HTR-8/SVneo (cell line): ENCODE results near the gene FAM120AOS.

ENCODE experiments used
- DNase-seq: peaks from one replicate; pipeline ENCODE4 v3.0.0; 2011; ENCODE audit warnings: low spot score, mixed read lengths; ENCODE audit not compliant: insufficient read length
- FAIRE-seq: peaks from 2 replicates; lab custom pipeline; 2011; peaks lifted over from hg19 to GRCh38; lab: Jason Lieb, UNC

The FAM120AOS gene

DNA sequence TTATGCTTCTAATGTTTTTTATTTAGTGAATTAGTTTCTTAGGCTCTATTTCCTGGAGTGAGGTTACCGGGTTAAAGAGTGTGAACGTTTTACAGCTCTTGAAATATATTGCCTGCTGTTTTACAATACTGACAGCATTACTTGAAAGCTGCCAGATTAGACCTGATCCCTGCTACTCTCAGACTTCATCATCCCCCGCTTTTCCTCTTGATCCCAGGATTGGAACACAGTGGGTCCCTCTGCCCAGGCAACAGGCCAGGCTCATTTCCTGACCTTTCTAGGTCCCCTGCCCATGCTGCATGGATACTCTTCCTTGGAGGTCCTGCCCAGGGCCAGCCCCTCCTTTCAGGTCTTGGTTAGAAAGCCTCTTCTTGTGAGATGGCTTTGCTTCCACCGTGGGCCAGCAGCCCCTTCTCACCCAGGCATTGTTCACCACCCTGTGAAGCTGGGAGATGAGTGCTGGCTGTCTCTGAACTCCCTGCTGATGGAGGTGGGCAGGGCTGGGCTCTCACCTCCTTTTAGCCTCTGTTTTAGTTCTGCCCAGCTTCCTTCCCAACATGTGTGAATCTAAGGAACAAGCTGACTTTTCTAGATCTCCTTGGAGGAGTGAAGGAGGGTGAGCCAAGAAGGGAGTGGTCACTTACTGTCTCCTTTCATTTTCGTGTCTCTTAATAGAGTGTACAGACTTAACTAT is 15.5 kb upstream of the FAM120AOS start:
- no peak for FAIRE-seq
- no peak for DNase-seq

DNA sequence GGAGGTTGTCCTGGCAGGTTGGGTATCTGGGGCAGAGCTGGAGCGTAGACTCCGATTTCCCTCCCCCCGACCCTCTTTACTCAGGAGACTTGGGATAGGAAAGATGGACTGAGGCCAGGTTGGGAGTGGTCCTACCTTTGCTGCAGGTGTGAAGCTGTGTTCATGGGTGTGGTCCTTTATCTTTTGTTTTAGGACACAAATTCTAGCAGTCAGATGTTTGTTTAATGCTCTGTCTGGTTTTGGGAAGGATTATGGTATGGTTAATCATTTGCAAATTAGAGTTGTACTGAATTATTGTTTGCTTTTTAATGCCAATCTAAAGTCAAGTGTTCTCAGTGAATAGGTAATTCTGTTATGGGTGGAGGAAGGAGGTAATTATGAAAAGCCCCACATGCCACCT is 14.1 kb upstream of the FAM120AOS start:
- no peak for FAIRE-seq
- DNase-seq: no peak

DNA sequence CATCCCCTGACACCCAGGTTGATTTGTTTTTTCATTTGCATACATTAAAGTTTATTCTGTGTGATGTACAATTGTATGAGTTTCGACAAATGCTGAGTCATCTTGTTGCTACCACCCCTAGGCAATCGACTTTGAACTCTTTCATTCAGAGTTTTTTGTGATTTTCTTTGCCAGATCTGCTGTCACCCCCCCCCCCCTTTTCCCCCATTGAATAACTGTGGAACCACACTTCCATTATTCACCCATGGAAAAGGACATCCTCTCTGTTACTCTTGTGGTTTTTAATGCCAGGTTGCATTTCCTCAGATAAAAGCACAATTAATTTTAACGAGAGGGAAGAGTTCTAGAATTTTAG is 13.7 kb upstream of the FAM120AOS start:
- DNase-seq: no peak
- FAIRE-seq: no peak

DNA sequence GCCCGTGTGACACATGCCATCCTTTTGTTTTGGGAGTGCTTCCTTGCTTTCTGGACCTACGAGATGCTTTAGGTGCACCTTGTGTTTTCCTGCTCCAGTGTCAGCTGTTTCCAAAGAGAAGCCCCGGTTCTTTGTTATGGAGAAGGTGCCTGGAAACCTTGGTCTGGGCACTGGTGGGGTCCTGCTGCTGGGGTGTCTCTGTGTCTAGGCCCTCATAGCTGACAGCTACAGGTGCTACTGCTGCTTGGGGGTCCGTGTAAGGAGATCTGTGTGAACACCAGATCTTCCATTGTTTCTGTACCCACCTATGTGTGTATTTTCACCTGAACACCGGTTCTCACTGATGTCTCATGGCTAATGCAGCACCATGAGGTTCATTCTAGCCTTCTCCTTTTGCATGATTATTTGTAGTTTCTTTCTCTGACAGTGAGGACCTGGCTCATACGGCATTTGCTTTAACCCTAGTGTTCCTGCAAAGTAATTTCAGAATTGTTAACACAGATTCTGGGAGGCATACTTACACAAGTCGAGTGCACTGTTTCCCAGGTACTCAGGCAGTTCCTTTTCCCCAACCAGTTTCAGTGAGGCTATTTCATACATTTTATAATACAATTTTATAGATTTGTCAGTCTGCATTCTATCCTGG is 13.2 kb upstream of the FAM120AOS start:
- FAIRE-seq: no peak
- no peak for DNase-seq

GRCh38 chr9:93465855-93466254 is 12.5 kb upstream of the FAM120AOS start:
- DNase-seq: no peak
- FAIRE-seq: no peak

- DNase-seq (no peak), FAIRE-seq (no peak)
Observed at GRCh38 chr9:93464876-93465275, 11.5 kb upstream of the FAM120AOS start.

GRCh38 chr9:93464395-93464794 is 11.0 kb upstream of the FAM120AOS start:
- DNase-seq (no peak), FAIRE-seq (no peak)

- FAIRE-seq: no peak
- DNase-seq: no peak
Observed at GRCh38 chr9:93463638-93464248, 10.4 kb upstream of the FAM120AOS start.

DNA sequence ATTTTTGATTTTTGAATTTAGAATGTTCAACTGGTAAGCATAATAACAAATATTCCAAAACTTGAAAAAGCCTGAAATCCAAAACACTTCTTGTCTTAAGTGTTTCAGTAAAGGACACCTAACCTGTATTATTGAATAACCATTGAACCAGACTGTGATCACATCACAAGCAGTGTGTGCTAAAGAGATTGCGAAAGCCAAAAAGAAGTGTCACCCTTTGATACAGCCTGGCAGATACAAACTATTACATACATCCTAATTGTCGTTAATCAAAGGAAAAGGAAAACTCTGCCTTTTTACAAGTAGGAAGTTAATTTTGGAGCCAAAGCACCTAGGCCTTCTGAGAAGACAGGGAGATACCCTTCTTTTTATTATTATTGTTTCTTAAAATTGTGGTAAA is 8.4 kb upstream of the FAM120AOS start:
- FAIRE-seq (no peak), DNase-seq (no peak)

GRCh38 chr9:93461414-93461743 is 8.0 kb upstream of the FAM120AOS start:
- FAIRE-seq (no peak), DNase-seq (no peak)

DNA sequence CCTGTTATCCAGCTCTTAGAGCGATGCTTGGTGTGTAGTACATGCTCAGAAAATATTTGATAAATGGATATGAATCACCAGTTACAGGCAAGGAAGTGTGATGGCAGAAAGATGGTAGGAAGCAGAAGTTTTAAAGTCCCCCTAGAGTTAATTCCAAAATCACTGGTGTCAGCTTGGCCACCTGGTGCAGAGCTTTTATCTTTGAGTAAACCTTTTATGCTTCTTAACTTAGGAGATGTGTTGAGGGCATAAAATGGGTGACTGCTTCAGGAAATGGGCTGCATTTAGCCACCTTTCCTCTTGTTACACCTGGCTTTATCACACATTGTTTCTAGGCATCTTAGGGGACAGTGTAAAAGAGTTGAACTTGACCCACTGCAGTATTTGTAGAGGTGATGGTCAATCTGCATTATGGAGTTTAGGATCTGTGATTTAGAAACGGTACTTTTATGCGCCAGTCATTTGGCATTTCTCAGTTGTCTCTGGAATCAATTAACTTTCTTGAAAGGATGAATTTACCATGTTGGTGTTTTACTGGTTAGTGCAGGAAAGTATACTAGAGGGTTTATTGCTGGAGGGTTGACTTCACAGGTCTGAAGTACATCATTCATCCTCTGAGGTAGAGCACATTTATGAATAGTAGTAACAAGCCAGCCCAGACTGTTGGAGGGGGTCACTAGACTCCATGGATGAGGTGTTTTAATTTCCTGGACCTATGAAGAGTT is 7.5 kb upstream of the FAM120AOS start:
- DNase-seq: no peak

GRCh38 chr9:93459432-93459847 is 6.1 kb upstream of the FAM120AOS start:
- DNase-seq: no peak
- no peak for FAIRE-seq

More for the DNA sequence above, 7.5 kb upstream of the FAM120AOS start:
- no peak for FAIRE-seq

DNA sequence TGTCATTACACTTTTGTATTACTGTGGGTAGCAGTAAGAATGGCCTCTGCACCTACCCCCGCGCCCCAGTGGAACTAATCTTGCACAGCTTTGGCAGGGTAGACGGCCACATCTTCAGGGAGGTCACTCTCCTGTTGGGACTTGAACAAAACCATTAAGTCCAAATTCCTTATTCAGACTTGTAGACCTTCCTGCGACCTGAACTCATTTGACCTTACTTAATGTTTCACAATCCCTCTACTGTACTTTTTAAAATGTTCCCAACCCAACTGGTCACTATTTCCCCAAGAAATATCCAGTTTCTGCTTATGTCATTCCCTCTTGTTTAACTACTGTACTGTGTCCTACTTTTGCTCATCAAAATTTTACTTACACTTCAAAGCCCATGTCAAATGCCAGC is 5.3 kb upstream of the FAM120AOS start:
- no peak for FAIRE-seq
- DNase-seq: no peak

- DNase-seq (no peak), FAIRE-seq (no peak)
Observed at GRCh38 chr9:93457006-93457405, 3.6 kb upstream of the FAM120AOS start.

- DNase-seq: no peak
Observed at GRCh38 chr9:93456504-93456903, 3.1 kb upstream of the FAM120AOS start.

DNA sequence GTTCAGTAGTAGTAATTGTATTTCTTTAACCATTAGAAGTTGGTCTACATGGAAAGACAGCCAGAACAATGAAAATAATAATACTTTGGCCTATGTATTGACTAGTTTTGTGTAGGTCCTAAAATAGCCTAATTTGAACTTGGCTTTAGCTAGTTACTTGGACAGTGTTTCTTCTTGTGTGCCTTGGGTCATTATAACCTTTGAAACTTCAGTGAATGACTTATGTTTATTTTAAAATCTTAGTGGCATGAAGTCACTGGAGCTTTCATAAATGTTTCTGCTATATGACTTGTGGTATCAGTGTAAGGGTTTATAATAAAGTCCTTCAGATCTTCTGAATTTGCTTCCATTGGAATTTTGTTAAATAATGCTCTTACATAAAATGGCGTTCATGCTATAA is 2.6 kb upstream of the FAM120AOS start:
- FAIRE-seq: no peak
- no peak for DNase-seq

More at GRCh38 chr9:93456504-93456903, 3.1 kb upstream of the FAM120AOS start:
- FAIRE-seq: no peak

- FAIRE-seq: no peak
Observed at GRCh38 chr9:93452710-93453046, 703 bp downstream of the FAM120AOS start.

GRCh38 chr9:93451849-93452709 is 1.3 kb downstream of the FAM120AOS start:
- no peak for DNase-seq
- no peak for FAIRE-seq

More at GRCh38 chr9:93452710-93453046, 703 bp downstream of the FAM120AOS start:
- DNase-seq: no peak

DNA sequence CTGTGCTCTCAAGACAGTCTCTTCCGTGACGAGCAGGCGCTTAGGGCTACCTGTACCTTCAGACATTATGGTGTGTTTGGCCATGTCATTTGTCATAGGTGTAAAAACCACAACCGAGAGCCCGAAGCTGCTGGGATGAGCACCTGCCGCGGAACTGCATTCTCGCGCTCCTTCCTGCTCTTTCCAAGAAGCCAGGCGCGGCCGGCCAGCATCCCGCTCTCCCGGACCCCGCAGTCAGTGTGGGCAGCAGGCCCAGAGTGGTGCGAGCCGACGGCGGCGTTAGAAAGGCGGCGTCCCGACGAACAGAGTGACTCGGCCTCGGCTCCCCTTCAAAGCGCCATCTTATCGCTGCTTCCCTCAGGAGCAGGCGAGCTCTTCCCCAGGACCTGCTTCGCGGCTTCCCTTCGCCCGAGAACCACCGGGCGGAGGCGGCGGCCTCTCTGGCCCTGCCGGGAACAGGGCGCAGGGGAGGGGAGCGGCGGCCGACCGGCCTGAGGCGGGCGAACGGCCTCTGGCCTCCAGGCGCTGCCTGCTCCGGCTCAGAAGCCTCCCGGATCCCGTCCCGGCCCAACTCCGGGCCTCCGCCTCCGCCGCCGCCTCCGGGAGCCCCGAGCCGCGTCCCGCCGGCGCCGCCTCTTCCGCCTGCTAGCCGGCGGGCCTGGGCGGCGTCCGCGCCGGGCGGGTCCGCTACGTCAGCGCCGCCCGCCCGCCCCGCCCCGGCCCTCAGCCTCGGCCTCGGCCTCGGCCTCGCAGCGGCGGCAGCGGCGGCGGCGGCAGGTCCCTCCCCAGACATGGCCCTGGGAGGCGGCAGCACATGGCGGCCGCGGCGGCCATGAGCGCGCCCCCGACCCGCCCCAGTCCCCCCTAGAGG is 2.2 kb downstream of the FAM120AOS start, which contains the start of gene FAM120A:
Gene FAM120A (plus strand): TSS at position 741 of the 871 bp plus-strand sequence. CDS start 231 bp downstream, outside the sequence.
- DNase-seq: peak; percentile 46
- FAIRE-seq: no peak
